Measurements from ENCODE around the gene SNAI1. TPM values are rescaled to one million over a fixed set of nuclear protein-coding genes. Genes with fewer than 3 reads are reported as not detected.
A peak's percentile ranks its signal among the peaks of the same experiment; 100 is the strongest.

SNAI1 gene
- total and polyA plus RNA-seq, 3 experiments from 2014 or later: 0.42 to 0.60 (median 0.49) TPM

- Histone ChIP-seq H3K4me3 (ENCODE audit: low read length) (no peak overlapping the region), H3K36me3 (ENCODE audit: insufficient read depth, low read length) (no peaks in the 10 kb centered on the region), H3K4me1 (ENCODE audit: insufficient read depth, low read length) (no peaks in the 10 kb centered on the region), H3K27me3 (ENCODE audit: insufficient read depth, low read length, poor library complexity, severe bottlenecking) (no peaks in the 10 kb centered on the region), H3K27ac (ENCODE audit: low read depth, low read length) (no peak overlapping the region), H3K9me3 (ENCODE audit: low read length) (no peaks in the 10 kb centered on the region)
- no peak overlapping the region for H3K4me3 Mint-ChIP-seq
- CTCF ChIA-PET: no interaction called here
- H3K27me3 Mint-ChIP-seq: peaks cover 3 to 4% of the 10 kb centered on the region in 2 donors
- no peak for DNase-seq
- no peak overlapping the region for H3K27ac Mint-ChIP-seq
- POLR2A ChIA-PET: no interaction called here
- H3K4me1 Mint-ChIP-seq: no peaks in the 10 kb centered on the region
- H3K9me3 Mint-ChIP-seq: no peaks in the 10 kb centered on the region
- H3K36me3 Mint-ChIP-seq: no peaks in the 10 kb centered on the region
Measured at GRCh38 chr20:50034567-50035180, 51.9 kb downstream of the SNAI1 start.

- no peak overlapping the region for H3K4me3 ChIP-seq (ENCODE audit: low read length)
- no peak overlapping the region for H3K27ac ChIP-seq (ENCODE audit: low read depth, low read length)
- Mint-ChIP-seq H3K27ac (no peak overlapping the region), H3K4me1 (peaks cover 0 to 3% (median 0%) of the 10 kb centered on the region in 3 donors), H3K36me3 (no peaks in the 10 kb centered on the region), H3K27me3 (peaks cover under 1 to 3% of the 10 kb centered on the region in 2 donors), H3K9me3 (no peaks in the 10 kb centered on the region), H3K4me3 (no peak overlapping the region)
- no peak for DNase-seq
- no peaks in the 10 kb centered on the region for H3K9me3 ChIP-seq (ENCODE audit: low read length)
- H3K27me3 ChIP-seq (ENCODE audit: insufficient read depth, low read length, poor library complexity, severe bottlenecking): no peaks in the 10 kb centered on the region
- CTCF ChIA-PET: interaction anchor here (0.9 to 1.8 kb wide), 2 partner anchors 34 to 48 kb away, joined by 4 to 6 read pairs; no protein-coding TSS in a partner anchor
- no peaks in the 10 kb centered on the region for H3K36me3 ChIP-seq (ENCODE audit: insufficient read depth, low read length)
- POLR2A ChIA-PET: no interaction called here
- H3K4me1 ChIP-seq (ENCODE audit: insufficient read depth, low read length): no peaks in the 10 kb centered on the region
Measured at GRCh38 chr20:50036703-50037102, 53.9 kb downstream of the SNAI1 start.

GRCh38 chr20:50037123-50037522, 54.3 kb downstream of the SNAI1 start:
- H3K4me3 Mint-ChIP-seq: no peak overlapping the region
- POLR2A ChIA-PET: no interaction called here
- Histone ChIP-seq H3K4me1 (ENCODE audit: insufficient read depth, low read length) (no peaks in the 10 kb centered on the region), H3K4me3 (ENCODE audit: low read length) (no peak overlapping the region), H3K27me3 (ENCODE audit: insufficient read depth, low read length, poor library complexity, severe bottlenecking) (no peaks in the 10 kb centered on the region), H3K9me3 (ENCODE audit: low read length) (no peaks in the 10 kb centered on the region), H3K27ac (ENCODE audit: low read depth, low read length) (no peak overlapping the region), H3K36me3 (ENCODE audit: insufficient read depth, low read length) (no peaks in the 10 kb centered on the region)
- H3K27ac Mint-ChIP-seq: no peak overlapping the region
- no peak for DNase-seq
- no peaks in the 10 kb centered on the region for H3K36me3 Mint-ChIP-seq
- H3K4me1 Mint-ChIP-seq: peaks cover 0 to 3% (median 0%) of the 10 kb centered on the region in 3 donors
- peaks cover 0 to 3% of the 10 kb centered on the region in 2 donors for H3K27me3 Mint-ChIP-seq
- H3K9me3 Mint-ChIP-seq: no peaks in the 10 kb centered on the region
- CTCF ChIA-PET: interaction anchor here (0.8 to 1.8 kb wide), 3 partner anchors 34 to 48 kb away, joined by 3 to 6 read pairs (median 4); no protein-coding TSS in a partner anchor

GRCh38 chr20:50037575-50037974, 54.8 kb downstream of the SNAI1 start:
- ChIA-PET CTCF (interaction anchor here (0.8 to 1.8 kb wide), 2 partner anchors 34 to 47 kb away, joined by 3 to 6 read pairs; no protein-coding TSS in a partner anchor), POLR2A (no interaction called here)
- Histone ChIP-seq H3K36me3 (ENCODE audit: insufficient read depth, low read length) (no peaks in the 10 kb centered on the region), H3K4me1 (ENCODE audit: insufficient read depth, low read length) (no peaks in the 10 kb centered on the region), H3K9me3 (ENCODE audit: low read length) (no peaks in the 10 kb centered on the region), H3K27me3 (ENCODE audit: insufficient read depth, low read length, poor library complexity, severe bottlenecking) (no peaks in the 10 kb centered on the region), H3K27ac (ENCODE audit: low read depth, low read length) (no peak overlapping the region), H3K4me3 (ENCODE audit: low read length) (no peak overlapping the region)
- peaks cover 0 to 3% (median 0%) of the 10 kb centered on the region in 3 donors for H3K4me1 Mint-ChIP-seq
- no peak for DNase-seq
- H3K27me3 Mint-ChIP-seq: peaks cover 0 to 3% of the 10 kb centered on the region in 2 donors
- H3K27ac Mint-ChIP-seq: no peak overlapping the region
- H3K36me3 Mint-ChIP-seq: no peaks in the 10 kb centered on the region
- H3K4me3 Mint-ChIP-seq: no peak overlapping the region
- no peaks in the 10 kb centered on the region for H3K9me3 Mint-ChIP-seq

- ChIA-PET CTCF (no interaction called here), POLR2A (no interaction called here)
- no peaks in the 10 kb centered on the region for H3K4me1 ChIP-seq (ENCODE audit: insufficient read depth, low read length)
- H3K27me3 Mint-ChIP-seq: peaks cover 0 to 3% of the 10 kb centered on the region in 2 donors
- H3K4me1 Mint-ChIP-seq: peaks cover 0 to 3% (median 0%) of the 10 kb centered on the region in 3 donors
- DNase-seq: no peak
- peak overlapping the region in 1 of 8 donors; percentile 44 for H3K27ac Mint-ChIP-seq
- no peaks in the 10 kb centered on the region for H3K36me3 Mint-ChIP-seq
- H3K36me3 ChIP-seq (ENCODE audit: insufficient read depth, low read length): no peaks in the 10 kb centered on the region
- no peak overlapping the region for H3K4me3 ChIP-seq (ENCODE audit: low read length)
- H3K27me3 ChIP-seq (ENCODE audit: insufficient read depth, low read length, poor library complexity, severe bottlenecking): no peaks in the 10 kb centered on the region
- H3K9me3 Mint-ChIP-seq: no peaks in the 10 kb centered on the region
- no peak overlapping the region for H3K27ac ChIP-seq (ENCODE audit: low read depth, low read length)
- no peak overlapping the region for H3K4me3 Mint-ChIP-seq
- no peaks in the 10 kb centered on the region for H3K9me3 ChIP-seq (ENCODE audit: low read length)
Measured at GRCh38 chr20:50038169-50038568, 55.4 kb downstream of the SNAI1 start.

Other genes starting within 250 kb of the SNAI1 start
- 10 to 100 TPM; 11.5 to 12.0 TPM for gene SLC9A8, start 170.2 kb upstream of the SNAI1 start, total RNA-seq
- gene SLC9A8, start 170.2 kb upstream of the SNAI1 start, polyA plus RNA-seq: 7.7 TPM
- gene SPATA2, start 67.5 kb upstream of the SNAI1 start, total RNA-seq: 10 to 100 TPM; 15.0 to 16.0 TPM
- 5.3 TPM for gene SPATA2, start 67.5 kb upstream of the SNAI1 start, polyA plus RNA-seq
- 10 to 100 TPM; 64.0 to 67.1 TPM for gene RNF114, start 46.6 kb upstream of the SNAI1 start, total RNA-seq
- 112 TPM for gene RNF114, start 46.6 kb upstream of the SNAI1 start, polyA plus RNA-seq
- 100 to 1,000 TPM; 160 to 183 TPM for gene UBE2V1, start 130.2 kb downstream of the SNAI1 start, total RNA-seq
- gene UBE2V1, start 130.2 kb downstream of the SNAI1 start, polyA plus RNA-seq: 176 TPM
- 10 to 100 TPM; 20.2 to 23.6 TPM for gene PEDS1, start 170.7 kb downstream of the SNAI1 start, total RNA-seq
- 26.9 TPM for gene PEDS1, start 170.7 kb downstream of the SNAI1 start, polyA plus RNA-seq
- gene CEBPB, start 207.8 kb downstream of the SNAI1 start, total RNA-seq: 10 to 100 TPM; 25.3 to 29.1 TPM
- gene CEBPB, start 207.8 kb downstream of the SNAI1 start, polyA plus RNA-seq: 27.0 TPM